Keratinocyte (primary cell): ENCODE data around the gene ZNF154. TPM values are rescaled to one million over a fixed set of nuclear protein-coding genes. Genes with fewer than 3 reads are reported as not detected.

Experiments
- DNase-seq: peaks from one replicate; pipeline ENCODE4 v3.0.0-alpha.2; 2011; ENCODE audit warnings: low read depth, missing footprints, low spot score
- FAIRE-seq: peaks from 2 replicates; lab custom pipeline; 2011; peaks lifted over from hg19 to GRCh38; lab: Jason Lieb, UNC
- H2AFZ ChIP-seq: 2 replicates; pipeline ENCODE4 v1.6.0; 2012; ENCODE audit warnings: low read length, control low read depth, inconsistent platforms; ENCODE audit not compliant: control insufficient read depth
- H3K27ac ChIP-seq: 2 replicates; pipeline ENCODE4 v1.5.1; 2011; ENCODE audit warnings: low read length; ENCODE audit not compliant: control insufficient read depth, insufficient read depth
- H3K27me3 ChIP-seq: 3 replicates; pipeline ENCODE4 v1.6.0; 2011; ENCODE audit warnings: low read length; ENCODE audit not compliant: control insufficient read depth, insufficient read depth; ENCODE audit errors: extremely low read depth
- H3K36me3 ChIP-seq, 2 experiments: 2 replicates in 1 of 2; 3 replicates in 1 of 2; pipeline ENCODE4 v1.5.1; 2011; ENCODE audit warnings: low read length in 2 of 2, mild to moderate bottlenecking in 1 of 2; ENCODE audit not compliant: control insufficient read depth in 2 of 2, insufficient read depth in 2 of 2; ENCODE audit errors: extremely low read depth in 1 of 2
- H3K4me1 ChIP-seq: 3 replicates; pipeline ENCODE4 v1.5.1; 2011; ENCODE audit warnings: low read length; ENCODE audit not compliant: control insufficient read depth, insufficient read depth; ENCODE audit errors: extremely low read depth
- H3K4me2 ChIP-seq: 3 replicates; pipeline ENCODE4 v1.6.0; 2011; ENCODE audit warnings: low read depth, low read length; ENCODE audit not compliant: control insufficient read depth, insufficient read depth; ENCODE audit errors: extremely low read depth
- H3K4me3 ChIP-seq, 3 experiments: fragments of 200-600 bp in 1 of 3; sonication (generic) in 1 of 3; 2 replicates in 2 of 3; 3 replicates in 1 of 3; pipeline ENCODE4 v1.5.1; 2011 to 2016; ENCODE audit warnings: low read length in 3 of 3, mild to moderate bottlenecking in 3 of 3, control low read depth in 2 of 3, inconsistent platforms in 1 of 3, low read depth in 1 of 3, mixed read lengths in 1 of 3, mixed run types in 1 of 3, moderate library complexity in 1 of 3; ENCODE audit not compliant: control insufficient read depth in 2 of 3, insufficient read depth in 2 of 3; ENCODE audit errors: extremely low read depth in 1 of 3
- H3K79me2 ChIP-seq: 2 replicates; pipeline ENCODE4 v1.6.0; 2012; ENCODE audit warnings: low read length; ENCODE audit not compliant: control insufficient read depth, insufficient read depth
- H3K9ac ChIP-seq: 3 replicates; pipeline ENCODE4 v1.6.0; 2011; ENCODE audit warnings: low read length; ENCODE audit not compliant: control insufficient read depth, insufficient read depth; ENCODE audit errors: extremely low read depth
- H3K9me1 ChIP-seq: 3 replicates; pipeline ENCODE4 v1.6.0; 2011; ENCODE audit warnings: low read length; ENCODE audit not compliant: control insufficient read depth, insufficient read depth; ENCODE audit errors: extremely low read depth
- H3K9me3 ChIP-seq: 2 replicates; pipeline ENCODE4 v1.5.1; 2012; ENCODE audit warnings: low read depth, low read length; ENCODE audit not compliant: control insufficient read depth
- H4K20me1 ChIP-seq: 3 replicates; pipeline ENCODE4 v1.6.0; 2011; ENCODE audit warnings: low read length; ENCODE audit not compliant: control insufficient read depth, insufficient read depth; ENCODE audit errors: extremely low read depth
- CTCF ChIP-seq, 3 experiments: IDR thresholded peaks in 1 of 3; conservative IDR thresholded peaks in 1 of 3; optimal IDR thresholded peaks in 1 of 3; 2 replicates in 2 of 3; 3 replicates in 1 of 3; pipeline versions ENCODE3 to v1.5.1; 2011; ENCODE audit warnings: low read length in 3 of 3, mild to moderate bottlenecking in 3 of 3, moderate library complexity in 2 of 3, control low read depth in 1 of 3, inconsistent platforms in 1 of 3; ENCODE audit not compliant: insufficient read depth in 2 of 3; ENCODE audit errors: extremely low read depth in 1 of 3
- EZH2 ChIP-seq: IDR thresholded peaks from one replicate; pipeline ENCODE4 v1.6.1; 2012; ENCODE audit warnings: inconsistent platforms, mild to moderate bottlenecking, low read length, moderate library complexity
- dilution Hi-C: fragments of 300-500 bp; cut with MboI; formaldehyde crosslinking; loops from one replicate; pipeline ENCODE4 v1.7.0; 2020; ENCODE audit warnings: low sequenced_read_pairs; ENCODE audit not compliant: extremely low pct_ligation_motif_present
- polyA plus RNA-seq, 5 experiments: library from polyadenylated mRNA; depleted of rRNA in 3 of 5; stranded (reverse) in 3 of 5; stranded (forward) in 1 of 5; unstranded in 1 of 5; fragments of >200 nt; gene quantifications; 1 replicate in 1 of 5; 2 replicates in 3 of 5; 3 replicates in 1 of 5; pipeline versions ENCODE4 v1.2.1 to v1.2.3, GENCODE V29; 2011 to 2012; ENCODE audit warnings: missing spikeins in 2 of 5, low read depth in 1 of 5, low replicate concordance in 1 of 5

ZNF154 gene
- polyA plus RNA-seq, 1 donor (not counting 4 experiments of a cell fraction or from before 2014, with no cell fraction given), result 2.8 TPM

GRCh38 chr19:57719901-57720519 lies 11.0 kb upstream of the ZNF154 start:
- H3K9me1 ChIP-seq, result no peaks in the 10 kb centered on the region
- no peak for FAIRE-seq

GRCh38 chr19:57719424-57719823 lies 10.4 kb upstream of the ZNF154 start:
- Histone ChIP-seq H3K9me1 (no peaks in the 10 kb centered on the region), H3K9me3 (peaks cover 8% of the 10 kb centered on the region), H3K9ac (no peak overlapping the region), H4K20me1 (no peaks in the 10 kb centered on the region), H2AFZ (no peak overlapping the region), H3K36me3 (peaks cover 15 to 16% of the 10 kb centered on the region in 2 experiments), H3K79me2 (no peaks in the 10 kb centered on the region), H3K4me2 (no peak overlapping the region), H3K4me3 (no peak overlapping the region), H3K27ac (no peak overlapping the region), H3K27me3 (no peaks in the 10 kb centered on the region), H3K4me1 (no peaks in the 10 kb centered on the region)
- DNase-seq, result no peak
- TF ChIP-seq EZH2 (no peak), CTCF (optimal IDR thresholded peaks at IDR 0.05 in 1 of 3, IDR thresholded peaks at IDR 0.05 in 1 of 3, conservative IDR thresholded peaks at IDR 0.05 in 1 of 3; ENCODE audit: extremely low read depth in 1 of 3, insufficient read depth in 2 of 3, low read length in 3 of 3) (no peak)
- FAIRE-seq, result no peak
- dilution Hi-C loops, result no loop called here

More at GRCh38 chr19:57719901-57720519, 11.0 kb upstream of the ZNF154 start:
- Histone ChIP-seq H2AFZ (no peak overlapping the region), H3K4me3 (no peak overlapping the region), H3K79me2 (no peaks in the 10 kb centered on the region), H3K9me3 (peaks cover 8% of the 10 kb centered on the region), H3K36me3 (peaks cover 15 to 16% of the 10 kb centered on the region in 2 experiments), H3K27ac (no peak overlapping the region), H3K27me3 (no peaks in the 10 kb centered on the region), H4K20me1 (no peaks in the 10 kb centered on the region), H3K4me1 (no peaks in the 10 kb centered on the region), H3K4me2 (no peak overlapping the region), H3K9ac (no peak overlapping the region)
- no peak for DNase-seq
- TF ChIP-seq EZH2 (no peak), CTCF (optimal IDR thresholded peaks at IDR 0.05 in 1 of 3, IDR thresholded peaks at IDR 0.05 in 1 of 3, conservative IDR thresholded peaks at IDR 0.05 in 1 of 3; ENCODE audit: extremely low read depth in 1 of 3, insufficient read depth in 2 of 3, low read length in 3 of 3) (no peak)
- dilution Hi-C loops, result no loop called here
